H1 (cell line): ENCODE measurements around the gene SHROOM2. TPM values are rescaled to one million over a fixed set of nuclear protein-coding genes. Genes with fewer than 3 reads are reported as not detected.

Experiments
- CTCF ChIA-PET: fragments of 300-600 bp; sonication (Branson Sonifier 250); formaldehyde crosslinking; loops from one replicate; lab custom pipeline; 2021; ENCODE audit not compliant: partially characterized antibody; lab: Charles Lee
- POLR2A ChIA-PET: fragments of 300-600 bp; sonication (Branson Sonifier 250); formaldehyde crosslinking; loops from one replicate; lab custom pipeline; 2021; ENCODE audit warnings: inconsistent platforms; ENCODE audit not compliant: partially characterized antibody; lab: Charles Lee
- DNase-seq, 2 experiments: peaks; one replicate each; pipeline versions ENCODE4 v3.0.0 to v3.0.0-alpha.2; 2010 to 2022; ENCODE audit warnings: low spot score in 2 of 2, low read depth in 1 of 2, mixed read lengths in 1 of 2
- FAIRE-seq: peaks from 2 replicates; lab custom pipeline; 2011; peaks lifted over from hg19 to GRCh38; lab: Jason Lieb, UNC
- H2AFZ ChIP-seq: 2 replicates; pipeline ENCODE4 v1.8.1; 2012; ENCODE audit warnings: low read length, inconsistent platforms
- H2AK5ac ChIP-seq: 2 replicates; pipeline ENCODE4 v1.6.1; 2013; ENCODE audit warnings: low read depth, low read length
- H2BK120ac ChIP-seq: replicated peaks from 2 replicates; pipeline ENCODE3; 2013; ENCODE audit warnings: low read depth, low read length, inconsistent platforms
- H2BK12ac ChIP-seq: 2 replicates; pipeline ENCODE4 v1.6.1; 2013; ENCODE audit warnings: low read depth, low read length
- H2BK15ac ChIP-seq: 2 replicates; pipeline ENCODE4 v1.6.1; 2013; ENCODE audit warnings: low read length
- H2BK20ac ChIP-seq: 2 replicates; pipeline ENCODE4 v1.6.1; 2013; ENCODE audit warnings: low read length
- H2BK5ac ChIP-seq: 2 replicates; pipeline ENCODE4 v1.6.1; 2013; ENCODE audit warnings: low read depth, low read length
- H3K14ac ChIP-seq: 2 replicates; pipeline ENCODE4 v1.6.1; 2013; ENCODE audit warnings: inconsistent platforms; ENCODE audit not compliant: insufficient read length
- H3K18ac ChIP-seq: 2 replicates; pipeline ENCODE4 v1.6.1; 2013; ENCODE audit warnings: low read length; ENCODE audit errors: extremely low read depth
- H3K23ac ChIP-seq: 2 replicates; pipeline ENCODE4 v1.6.1; 2013; ENCODE audit warnings: inconsistent platforms; ENCODE audit not compliant: insufficient read length
- H3K23me2 ChIP-seq: 2 replicates; pipeline ENCODE4 v1.6.1; 2013; ENCODE audit warnings: low read depth, low read length
- H3K27ac ChIP-seq: 2 replicates; pipeline ENCODE4 v1.6.1; 2011; ENCODE audit warnings: low read depth, low read length, inconsistent platforms
- H3K27me3 ChIP-seq, 4 experiments: replicated peaks in 1 of 4; 1 replicate in 1 of 4; 2 replicates in 3 of 4; pipeline versions ENCODE4 v1.6.1 to v1.8.1; 2011 to 2013; ENCODE audit warnings: low read length in 3 of 4, mild to moderate bottlenecking in 3 of 4, inconsistent platforms in 2 of 4, mixed read lengths in 2 of 4, moderate library complexity in 1 of 4; ENCODE audit not compliant: control insufficient read depth in 3 of 4, insufficient read depth in 3 of 4; ENCODE audit errors: extremely low read depth in 1 of 4
- H3K36me3 ChIP-seq, 4 experiments: 2 replicates each; pipeline versions ENCODE4 v1.6.1 to v1.8.1; 2011 to 2013; ENCODE audit warnings: mild to moderate bottlenecking in 4 of 4, low read length in 3 of 4, moderate library complexity in 2 of 4, control low read depth in 1 of 4, inconsistent platforms in 1 of 4; ENCODE audit not compliant: insufficient read depth in 4 of 4, control insufficient read depth in 2 of 4
- H3K4ac ChIP-seq: replicated peaks from 2 replicates; pipeline ENCODE3; 2013; ENCODE audit warnings: low read length, low read depth, mixed read lengths, inconsistent platforms; ENCODE audit not compliant: insufficient read length
- H3K4me1 ChIP-seq, 4 experiments: replicated peaks in 1 of 4; 1 replicate in 1 of 4; 2 replicates in 3 of 4; pipeline versions ENCODE4 v1.6.1 to v1.8.1; 2011 to 2013; ENCODE audit warnings: low read length in 3 of 4, inconsistent platforms in 2 of 4, mixed read lengths in 1 of 4; ENCODE audit not compliant: insufficient read depth in 4 of 4, control insufficient read depth in 3 of 4
- H3K4me2 ChIP-seq, 2 experiments: 2 replicates each; pipeline versions ENCODE4 v1.6.1 to v1.8.1; 2011 to 2013; ENCODE audit warnings: low read depth in 2 of 2, low read length in 2 of 2, control low read depth in 1 of 2, inconsistent platforms in 1 of 2, mild to moderate bottlenecking in 1 of 2; ENCODE audit not compliant: insufficient read depth in 1 of 2
- H3K4me3 ChIP-seq, 4 experiments: fragments of 200-600, 300-600 bp in 1 of 4; sonication (generic), shearing (Covaris generic), sonication (Bioruptor Twin) in 1 of 4; 2 replicates each; pipeline versions ENCODE4 v1.5.1 to v1.8.1; 2011 to 2016; ENCODE audit warnings: low read length in 4 of 4, low read depth in 3 of 4, control low read depth in 2 of 4, inconsistent platforms in 2 of 4, mild to moderate bottlenecking in 2 of 4, mixed read lengths in 1 of 4, moderate library complexity in 1 of 4; ENCODE audit not compliant: insufficient read depth in 2 of 4; ENCODE audit errors: extremely low read depth in 1 of 4
- H3K56ac ChIP-seq: replicated peaks from 2 replicates; pipeline ENCODE3; 2013; ENCODE audit warnings: low read depth, mild to moderate bottlenecking, mixed read lengths, low read length, inconsistent platforms; ENCODE audit not compliant: insufficient read length
- H3K79me1 ChIP-seq: 2 replicates; pipeline ENCODE4 v1.6.1; 2013; ENCODE audit warnings: low read depth, low read length, control low read depth
- H3K79me2 ChIP-seq, 2 experiments: 2 replicates each; pipeline versions ENCODE4 v1.6.1 to v1.8.1; 2012 to 2013; ENCODE audit warnings: low read length in 2 of 2, mild to moderate bottlenecking in 2 of 2, inconsistent platforms in 1 of 2; ENCODE audit not compliant: insufficient read depth in 2 of 2, control insufficient read depth in 1 of 2
- H3K9ac ChIP-seq, 4 experiments: replicated peaks in 1 of 4; 1 replicate in 1 of 4; 2 replicates in 3 of 4; pipeline versions ENCODE4 v1.6.1 to v1.8.1; 2011 to 2013; ENCODE audit warnings: low read depth in 3 of 4, low read length in 3 of 4, control low read depth in 2 of 4, mild to moderate bottlenecking in 2 of 4, moderate library complexity in 2 of 4, inconsistent platforms in 1 of 4; ENCODE audit errors: extremely low read depth in 1 of 4
- H3K9me3 ChIP-seq, 2 experiments: 2 replicates each; pipeline versions ENCODE4 v1.6.1 to v1.8.1; 2012 to 2013; ENCODE audit warnings: mild to moderate bottlenecking in 2 of 2, moderate library complexity in 2 of 2, control low read depth in 1 of 2, inconsistent platforms in 1 of 2, low read depth in 1 of 2, low read length in 1 of 2, mixed read lengths in 1 of 2; ENCODE audit not compliant: insufficient read depth in 2 of 2
- H4K20me1 ChIP-seq, 2 experiments: replicated peaks in 1 of 2; 2 replicates each; pipeline versions ENCODE3 to v1.8.1; 2011 to 2013; ENCODE audit warnings: inconsistent platforms in 2 of 2, low read length in 2 of 2, mild to moderate bottlenecking in 1 of 2; ENCODE audit not compliant: insufficient read depth in 2 of 2, control insufficient read depth in 1 of 2
- H4K5ac ChIP-seq: 2 replicates; pipeline ENCODE4 v1.6.1; 2013; ENCODE audit warnings: low read length, low read depth, mixed read lengths, inconsistent platforms; ENCODE audit not compliant: insufficient read length
- H4K8ac ChIP-seq: 2 replicates; pipeline ENCODE4 v1.8.0; 2013; ENCODE audit warnings: mild to moderate bottlenecking, moderate library complexity, low read length, inconsistent platforms; ENCODE audit not compliant: insufficient read depth; ENCODE audit errors: extremely low read depth
- H4K91ac ChIP-seq: replicated peaks from 2 replicates; pipeline ENCODE3; 2013; ENCODE audit warnings: low read length, mixed read lengths, inconsistent platforms; ENCODE audit not compliant: insufficient read length
- CBX5 ChIP-seq: fragments of 300-800, 300-1000 bp; sonication (generic); IDR thresholded peaks from 2 replicates; pipeline ENCODE4 v1.7.1; 2016; ENCODE audit warnings: antibody characterized with exemption, low read length, low read depth
- E2F6 ChIP-seq: IDR thresholded peaks from 2 replicates; pipeline ENCODE4 v1.6.1; 2012; ENCODE audit warnings: inconsistent platforms
- EZH2 ChIP-seq: fragments of 200-600 bp; sonication (generic); IDR thresholded peaks from 2 replicates; pipeline ENCODE4 v1.7.1; 2012; ENCODE audit warnings: low read depth, mild to moderate bottlenecking, moderate library complexity, low read length, inconsistent platforms; ENCODE audit not compliant: severe bottlenecking
- MAX ChIP-seq: IDR thresholded peaks from 2 replicates; pipeline ENCODE4 v1.6.1; 2012; ENCODE audit warnings: inconsistent platforms
- POU5F1 ChIP-seq: IDR thresholded peaks from 2 replicates; pipeline ENCODE4 v1.6.1; 2011; ENCODE audit warnings: low read depth, mild to moderate bottlenecking, low read length, moderate library complexity
- RXRA ChIP-seq: IDR thresholded peaks from 2 replicates; pipeline ENCODE4 v1.6.1; 2011; ENCODE audit warnings: low read depth, mild to moderate bottlenecking, low read length, moderate library complexity; ENCODE audit not compliant: insufficient read depth
- SUZ12 ChIP-seq: fragments of 200-600 bp; sonication (generic); IDR thresholded peaks from 2 replicates; pipeline ENCODE4 v1.6.1; 2012; ENCODE audit warnings: mild to moderate bottlenecking, inconsistent platforms, low read length, moderate library complexity, mixed read lengths
- TBP ChIP-seq: IDR thresholded peaks from 2 replicates; pipeline ENCODE4 v1.6.1; 2011; ENCODE audit warnings: low read depth, low read length, improper control_type of control experiment
- WGBS, 2 experiments: shearing (Covaris generic) in 1 of 2; methylation state at CpG; one replicate each; pipeline versions ENCODE4 v1.1.6 to v1.1.7; 2013 to 2015; ENCODE audit warnings: low lambda C conversion rate in 2 of 2, mixed read lengths in 2 of 2, inconsistent platforms in 1 of 2, low coverage in 1 of 2, missing lambda C conversion rate in 1 of 2; ENCODE audit not compliant: insufficient replicate concordance in 2 of 2, insufficient coverage in 1 of 2, insufficient read length in 1 of 2; ENCODE audit errors: extremely low coverage in 1 of 2, missing lambda C conversion rate in 1 of 2; 5-methylcytosine and 5-hydroxymethylcytosine counted together
- polyA plus RNA-seq, 7 experiments: library from polyadenylated mRNA; depleted of rRNA in 3 of 7; stranded (reverse) in 5 of 7; unstranded in 2 of 7; fragments of >200 nt in 5 of 7; fragments of 200-250 nt in 2 of 7; gene quantifications; 1 replicate in 5 of 7; 2 replicates in 1 of 7; 4 replicates in 1 of 7; pipeline versions ENCODE4 v1.2.1 to v1.2.3, GENCODE V29; 2011 to 2013; ENCODE audit warnings: missing spikeins in 2 of 7, mixed read lengths in 2 of 7
- total RNA-seq: library from RNA; stranded (reverse); fragmentation: NEBNext Ultra II Directional; extraction: Animal tissue kit (Norgen Biotek cat#: 25700); gene quantifications from 2 replicates; pipeline ENCODE4 v1.2.1, GENCODE V29; 2021

SHROOM2 gene
- total and polyA plus RNA-seq, 2 of the 8 experiments (the other 6 are each of a cell fraction or from before 2014, with no cell fraction given) = 3.4 to 14.2 TPM

GRCh38 chrX:9757366-9757765 lies 28.9 kb upstream of the SHROOM2 start:
- H3K18ac ChIP-seq = no peak overlapping the region
- 0 out of 2 replicates have a peak, but pooled peaks cover under 1% of the 10 kb centered on the region for H3K23me2 ChIP-seq
- H3K4me2 ChIP-seq = no peak overlapping the region
- H3K4ac ChIP-seq = no peak overlapping the region
- no peak overlapping the region for H4K8ac ChIP-seq
- no peak overlapping the region for H2AFZ ChIP-seq
- 91% methylated on average over 7 of the region's 7 CpGs; no CpG with 5 or more reads in 1 of the 2 experiments for WGBS, 2 experiments
- H3K27ac ChIP-seq = no peak overlapping the region
- no peak overlapping the region for H2AK5ac ChIP-seq
- no peak overlapping the region for H3K56ac ChIP-seq
- POLR2A ChIA-PET = no interaction called here
- H2BK15ac ChIP-seq = no peak overlapping the region
- no peak overlapping the region for H3K14ac ChIP-seq
- H4K20me1 ChIP-seq = peaks cover 0 to 2% of the 10 kb centered on the region in 2 experiments
- FAIRE-seq (no peak), DNase-seq (no peak)
- peaks cover 0 to 6% (median 1%) of the 10 kb centered on the region in 4 experiments; a peak in 2 of 8 replicates for H3K36me3 ChIP-seq
- no peak overlapping the region for H2BK120ac ChIP-seq
- H3K4me3 ChIP-seq = no peak overlapping the region
- no peak overlapping the region for H2BK20ac ChIP-seq
- CTCF ChIA-PET = no interaction called here
- H3K4me1 ChIP-seq = no peaks in the 10 kb centered on the region
- no peaks in the 10 kb centered on the region for H3K27me3 ChIP-seq
- no peak overlapping the region for H4K91ac ChIP-seq
- no peak overlapping the region for H2BK12ac ChIP-seq
- H2BK5ac ChIP-seq = no peak overlapping the region
- no peaks in the 10 kb centered on the region for H3K9me3 ChIP-seq
- H4K5ac ChIP-seq = no peak overlapping the region
- H3K79me1 ChIP-seq = no peaks in the 10 kb centered on the region; the same call in 1 of the 2 replicates
- H3K79me2 ChIP-seq = peaks cover 0 to 2% of the 10 kb centered on the region in 2 experiments; a peak in 1 of 4 replicates
- no peak overlapping the region for H3K23ac ChIP-seq
- no peak overlapping the region for H3K9ac ChIP-seq
- TF ChIP-seq SUZ12 (no peak), TBP (no peak), MAX (no peak), RXRA (no peak), E2F6 (no peak), CBX5 (no peak), EZH2 (no peak), POU5F1 (no peak)
